Measurements from ENCODE around the gene ALPK1.
"Not testable (repeated sequence)": the region's sequence is repeated elsewhere in the genome, so short reads cannot be mapped to it uniquely, and the experiment has no call there.

Gene ALPK1

GRCh38 chr4:112436987-112437386, 139.8 kb downstream of the ALPK1 start:
- no peaks in the 10 kb centered on the region for H3K9me3 ChIP-seq (ENCODE audit: control insufficient read depth, insufficient read depth, low read depth, low read length)
- H3K36me3 ChIP-seq (ENCODE audit: control insufficient read depth in 2 of 2, insufficient read depth in 1 of 2, low read length in 2 of 2): peaks cover 0 to 10% of the 10 kb centered on the region in 2 experiments; a peak in 1 of 3 replicates
- no peak overlapping the region for H3K27ac ChIP-seq (ENCODE audit: extremely low read depth, low read depth, low read length)
- H3K4me3 ChIP-seq (ENCODE audit: low read depth, low read length): no peak overlapping the region
- no peaks in the 10 kb centered on the region for H3K4me1 ChIP-seq (ENCODE audit: control insufficient read depth, insufficient read depth, low read length)
- CTCF ChIA-PET: no interaction called here
- POLR2A ChIA-PET: no interaction called here
- TF ChIP-seq, protein P1, sequence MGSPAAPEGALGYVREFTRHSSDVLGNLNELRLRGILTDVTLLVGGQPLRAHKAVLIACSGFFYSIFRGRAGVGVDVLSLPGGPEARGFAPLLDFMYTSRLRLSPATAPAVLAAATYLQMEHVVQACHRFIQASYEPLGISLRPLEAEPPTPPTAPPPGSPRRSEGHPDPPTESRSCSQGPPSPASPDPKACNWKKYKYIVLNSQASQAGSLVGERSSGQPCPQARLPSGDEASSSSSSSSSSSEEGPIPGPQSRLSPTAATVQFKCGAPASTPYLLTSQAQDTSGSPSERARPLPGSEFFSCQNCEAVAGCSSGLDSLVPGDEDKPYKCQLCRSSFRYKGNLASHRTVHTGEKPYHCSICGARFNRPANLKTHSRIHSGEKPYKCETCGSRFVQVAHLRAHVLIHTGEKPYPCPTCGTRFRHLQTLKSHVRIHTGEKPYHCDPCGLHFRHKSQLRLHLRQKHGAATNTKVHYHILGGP (tag by site-specific recombination; IDR thresholded peaks at IDR 0.05): no peak

- CTCF ChIA-PET; POLR2A ChIA-PET; H3K4me3 ChIP-seq (ENCODE audit: low read depth, low read length); H3K4me1 ChIP-seq (ENCODE audit: control insufficient read depth, insufficient read depth, low read length); H3K9me3 ChIP-seq (ENCODE audit: control insufficient read depth, insufficient read depth, low read depth, low read length); H3K27ac ChIP-seq (ENCODE audit: extremely low read depth, low read depth, low read length): not testable (repeated sequence)
- peaks cover 0 to 10% of the 10 kb centered on the region in 2 experiments; a peak in 1 of 3 replicates for H3K36me3 ChIP-seq (ENCODE audit: control insufficient read depth in 2 of 2, insufficient read depth in 1 of 2, low read length in 2 of 2)
Measured at GRCh38 chr4:112442226-112442625, 145.1 kb downstream of the ALPK1 start.

DNA sequence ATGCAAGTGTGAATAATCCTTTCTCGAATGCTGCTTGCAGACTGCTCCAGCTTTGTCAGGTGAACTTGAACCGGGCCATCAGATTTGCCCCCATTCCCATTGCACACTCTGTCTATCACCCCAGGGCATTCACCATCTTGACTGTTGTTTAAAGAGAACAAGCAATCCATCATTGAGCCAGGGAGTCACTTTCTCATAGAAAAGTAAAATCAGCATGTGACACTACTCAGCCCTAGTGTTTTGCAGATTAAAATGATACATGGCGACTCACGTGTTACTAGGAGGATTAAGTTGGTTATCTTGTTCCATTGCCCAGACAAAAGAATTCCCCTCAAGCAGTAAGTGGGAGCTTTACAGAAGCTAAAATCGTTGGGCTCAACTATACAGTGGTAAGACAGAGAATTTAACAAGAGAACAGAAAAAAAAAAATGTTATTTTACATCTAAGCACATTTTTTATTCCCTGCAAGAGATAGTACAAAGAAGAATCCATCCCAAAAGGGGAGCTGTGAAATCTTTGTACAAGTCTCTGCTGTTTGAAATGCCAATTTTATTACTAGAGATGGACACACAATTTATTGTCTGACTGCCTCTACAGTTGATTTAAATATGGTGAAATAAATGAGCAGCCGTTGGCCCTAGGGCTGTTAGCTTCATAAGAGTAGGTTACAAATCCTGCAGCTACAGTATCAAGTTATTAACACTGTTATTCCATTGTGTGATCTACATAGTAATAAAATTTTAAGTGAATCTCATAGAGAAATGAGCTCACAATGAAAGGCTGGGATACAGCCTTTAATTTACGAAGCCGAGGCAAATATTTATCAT, 151.3 kb downstream of the ALPK1 start:
- Histone ChIP-seq H3K4me1 (ENCODE audit: control insufficient read depth, insufficient read depth, low read length) (no peaks in the 10 kb centered on the region), H3K4me3 (ENCODE audit: low read depth, low read length) (no peak overlapping the region), H3K9me3 (ENCODE audit: control insufficient read depth, insufficient read depth, low read depth, low read length) (no peaks in the 10 kb centered on the region), H3K27ac (ENCODE audit: extremely low read depth, low read depth, low read length) (no peak overlapping the region), H3K36me3 (ENCODE audit: control insufficient read depth in 2 of 2, insufficient read depth in 1 of 2, low read length in 2 of 2) (no peaks in the 10 kb centered on the region)
- POLR2A ChIA-PET: no interaction called here
- CTCF ChIA-PET: interaction anchor here (0.7 to 0.9 kb wide), 2 partner anchors 67 to 68 kb away, joined by 3 read pairs; partner anchors contain the start of gene NEUROG2
- no peak for TF ChIP-seq HOXD13 (CRISPR knock-in tag; IDR thresholded peaks at IDR 0.05; ENCODE audit: borderline replicate concordance)
- no peak for TF ChIP-seq ZFP37 (tag by site-specific recombination; IDR thresholded peaks at IDR 0.05)
- 0 out of 2 replicates have a peak, but pooled peaks have one; percentile 19 for TF ChIP-seq PRDM1 (tag by site-specific recombination; IDR thresholded peaks at IDR 0.05)
- TF ChIP-seq WT1 (tag by site-specific recombination; IDR thresholded peaks at IDR 0.05): 0 out of 2 replicates have a peak, but pooled peaks have one; percentile 20
- TF ChIP-seq OSR2 (tag by site-specific recombination; IDR thresholded peaks at IDR 0.05): peak; percentile 22; the same call in 1 of the 2 replicates

DNA sequence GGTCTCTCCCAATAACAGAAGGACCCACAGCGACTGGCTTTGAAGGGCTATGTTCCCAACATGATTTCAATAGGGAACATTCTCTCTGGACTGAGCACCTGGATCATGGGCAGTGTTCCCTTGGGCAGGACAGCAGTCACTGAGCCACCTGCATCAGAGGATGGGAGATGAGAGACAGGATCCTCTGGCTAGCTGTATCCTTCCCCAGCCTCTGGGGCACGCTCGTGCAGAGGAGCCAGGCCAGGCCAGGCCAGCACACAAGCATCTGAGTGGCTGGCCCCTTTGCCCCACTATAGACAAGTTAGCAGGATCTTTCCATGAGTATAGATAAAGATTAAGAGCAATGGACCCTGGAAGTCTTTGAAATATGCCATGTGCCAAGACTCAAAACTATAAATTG, 152.5 kb downstream of the ALPK1 start:
- Histone ChIP-seq H3K4me1 (ENCODE audit: control insufficient read depth, insufficient read depth, low read length) (no peaks in the 10 kb centered on the region), H3K27ac (ENCODE audit: extremely low read depth, low read depth, low read length) (no peak overlapping the region), H3K36me3 (ENCODE audit: control insufficient read depth in 2 of 2, insufficient read depth in 1 of 2, low read length in 2 of 2) (no peaks in the 10 kb centered on the region), H3K9me3 (ENCODE audit: control insufficient read depth, insufficient read depth, low read depth, low read length) (no peaks in the 10 kb centered on the region), H3K4me3 (ENCODE audit: low read depth, low read length) (no peak overlapping the region)
- ChIA-PET CTCF (interaction anchor here (1.0 kb wide), 1 partner anchor 122 kb away, joined by 3 read pairs; no protein-coding TSS in a partner anchor), POLR2A (no interaction called here)
- no peak for TF ChIP-seq ZNF274 (IDR thresholded peaks at IDR 0.05; ENCODE audit: low read length)
- TF ChIP-seq ZNF274 (tag by site-specific recombination; IDR thresholded peaks at IDR 0.05; ENCODE audit: borderline replicate concordance): no peak
- no peak for TF ChIP-seq ZNF2 (tag by site-specific recombination; IDR thresholded peaks at IDR 0.05)
- TF ChIP-seq ZNF521 (tag by site-specific recombination; IDR thresholded peaks at IDR 0.05): no peak
- TF ChIP-seq CTCF (tag by site-specific recombination; IDR thresholded peaks at IDR 0.05): no peak
- no peak for TF ChIP-seq ZNF529 (tag by site-specific recombination; IDR thresholded peaks at IDR 0.05; ENCODE audit: insufficient replicate concordance)
- TF ChIP-seq IKZF3 (tag by site-specific recombination; IDR thresholded peaks at IDR 0.05): no peak
- no peak for TF ChIP-seq ZNF549 (tag by site-specific recombination; IDR thresholded peaks at IDR 0.05)
- TF ChIP-seq OVOL3 (tag by site-specific recombination; IDR thresholded peaks at IDR 0.05): no peak
- no peak for TF ChIP-seq ZNF629 (tag by site-specific recombination; IDR thresholded peaks at IDR 0.05)
- no peak for TF ChIP-seq ZNF837 (tag by site-specific recombination; IDR thresholded peaks at IDR 0.05)
